Endothelial cell (in vitro differentiated cells): ENCODE measurements around the gene UBXN1. TPM values are rescaled to one million over a fixed set of nuclear protein-coding genes. Genes with fewer than 3 reads are reported as not detected.

Source experiments
- DNase-seq: peaks from one replicate; pipeline ENCODE4 v3.0.0; 2021; ENCODE audit warnings: low spot score
- H3K27ac Mint-ChIP-seq: one replicate; pipeline ENCODE4 v1.8.0; 2021; ENCODE audit warnings: mixed read lengths, inconsistent platforms; ENCODE audit not compliant: unreplicated experiment
- H3K27me3 Mint-ChIP-seq: one replicate; pipeline ENCODE4 v1.8.0; 2021; ENCODE audit warnings: mild to moderate bottlenecking, moderate library complexity, mixed read lengths, inconsistent platforms; ENCODE audit not compliant: unreplicated experiment
- H3K36me3 Mint-ChIP-seq: one replicate; pipeline ENCODE4 v1.8.0; 2021; ENCODE audit warnings: mild to moderate bottlenecking, low read depth, mixed read lengths, inconsistent platforms; ENCODE audit not compliant: unreplicated experiment
- H3K4me1 Mint-ChIP-seq: one replicate; pipeline ENCODE4 v1.8.0; 2021; ENCODE audit warnings: mild to moderate bottlenecking, mixed read lengths, inconsistent platforms; ENCODE audit not compliant: unreplicated experiment
- H3K4me3 Mint-ChIP-seq: one replicate; pipeline ENCODE4 v1.8.0; 2021; ENCODE audit warnings: mild to moderate bottlenecking, mixed read lengths, inconsistent platforms; ENCODE audit not compliant: unreplicated experiment
- H3K9me3 Mint-ChIP-seq: one replicate; pipeline ENCODE4 v1.8.0; 2021; ENCODE audit warnings: mixed read lengths, inconsistent platforms; ENCODE audit not compliant: unreplicated experiment
- CTCF ChIP-seq: fragments of 200-600 bp; sonication (generic); IDR thresholded peaks from one replicate; pipeline ENCODE4 v1.5.0; 2021; ENCODE audit warnings: antibody characterized with exemption; ENCODE audit not compliant: unreplicated experiment
- total RNA-seq: library from RNA; stranded (reverse); fragmentation: NEBNext Ultra II Directional; extraction: Animal tissue kit (Norgen Biotek cat#: 25700); gene quantifications from one replicate; pipeline ENCODE4 v1.2.1, GENCODE V29; 2021; ENCODE audit not compliant: unreplicated experiment

UBXN1 gene
- total RNA-seq, 1 donor from 2014 or later, result 137 TPM

DNA sequence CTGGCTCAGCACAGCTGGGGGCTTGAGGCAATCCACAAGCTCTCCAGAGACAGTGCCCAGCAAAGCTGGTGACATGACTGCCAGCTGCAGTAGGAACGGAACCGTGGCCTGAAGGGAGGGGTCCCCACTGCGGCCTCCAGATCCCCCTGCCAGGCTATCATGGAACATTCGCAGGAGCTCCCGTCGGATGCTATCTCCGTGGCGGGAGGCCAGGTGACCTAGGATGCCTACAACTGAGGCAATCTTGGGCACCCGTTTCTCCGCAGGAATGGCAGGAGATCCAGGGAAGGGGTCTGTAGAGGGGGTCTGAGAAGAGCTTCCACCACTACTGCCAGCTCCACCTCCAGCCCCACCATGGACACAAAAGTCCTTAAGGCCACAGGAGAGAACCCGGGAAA is 29.9 kb downstream of the UBXN1 start:
- Mint-ChIP-seq H3K27me3 (peaks cover 14% of the 10 kb centered on the region), H3K4me1 (peaks cover 22% of the 10 kb centered on the region), H3K4me3 (no peak overlapping the region), H3K27ac (no peak overlapping the region), H3K36me3 (peaks cover 28% of the 10 kb centered on the region), H3K9me3 (no peaks in the 10 kb centered on the region)
- no peak for TF ChIP-seq CTCF
- no peak for DNase-seq

DNA sequence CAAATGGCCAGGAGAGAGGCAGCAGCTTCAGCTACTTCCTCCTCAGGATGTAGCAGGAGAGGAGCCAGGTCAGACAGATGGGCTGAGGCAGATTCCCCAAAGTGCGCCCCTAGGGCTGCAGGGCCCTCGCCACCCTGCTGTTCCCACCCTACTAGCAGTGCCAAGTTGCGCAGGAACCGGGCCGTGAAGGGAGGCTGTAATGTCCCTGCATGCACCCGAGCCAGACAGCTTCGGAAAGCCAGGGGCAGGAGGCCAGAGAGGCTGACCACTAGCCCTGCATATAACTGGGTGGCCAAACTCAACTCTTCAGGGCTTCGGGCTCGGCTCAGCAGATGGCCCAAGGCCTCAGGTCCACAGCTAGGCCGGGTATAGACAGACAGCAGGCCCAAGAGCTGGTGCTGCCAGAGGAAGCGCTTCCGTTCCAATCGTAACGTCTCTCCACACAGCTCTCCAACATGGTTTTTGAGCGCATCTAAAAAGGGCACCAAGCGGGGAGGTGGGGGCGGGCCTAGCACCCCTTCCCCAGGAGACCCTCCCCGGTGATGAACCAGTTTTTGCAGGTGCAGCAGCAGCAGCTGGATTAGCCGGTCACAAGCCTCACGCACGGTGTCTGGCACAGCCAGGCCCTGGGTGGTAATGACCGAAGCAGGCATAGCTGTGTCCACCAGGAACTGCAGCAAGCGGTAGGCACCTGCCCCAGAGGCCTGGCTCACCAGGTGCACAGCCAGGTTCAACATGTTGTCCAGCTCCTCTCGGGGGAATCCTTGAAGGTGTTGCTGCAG is 30.5 kb downstream of the UBXN1 start:
- Mint-ChIP-seq H3K36me3 (peaks cover 28% of the 10 kb centered on the region), H3K4me3 (no peak overlapping the region), H3K27ac (no peak overlapping the region), H3K4me1 (peaks cover 22% of the 10 kb centered on the region), H3K9me3 (no peaks in the 10 kb centered on the region), H3K27me3 (peaks cover 14% of the 10 kb centered on the region)
- DNase-seq, result no peak
- no peak for TF ChIP-seq CTCF

DNA sequence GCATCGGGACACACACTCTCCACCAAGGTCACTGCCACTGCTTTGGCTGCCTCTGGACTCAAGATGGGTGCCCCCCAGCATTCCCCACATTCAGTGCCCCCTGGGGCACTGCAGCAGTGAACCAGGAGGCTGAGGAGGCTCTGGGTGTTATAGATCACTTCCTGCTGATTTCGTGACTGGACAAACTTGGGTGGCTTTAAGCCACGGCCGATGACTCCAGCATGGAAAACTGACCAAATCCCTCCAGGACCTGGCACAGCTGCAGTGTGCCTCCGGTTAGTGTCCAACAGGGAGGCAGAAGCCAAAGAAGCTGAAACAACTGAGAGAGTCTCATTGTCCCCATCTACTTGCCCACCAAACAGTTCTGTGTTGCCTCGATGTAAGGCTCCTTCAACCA is 31.3 kb downstream of the UBXN1 start:
- Mint-ChIP-seq H3K27ac (no peak overlapping the region), H3K4me3 (peak overlapping the region; percentile 42)
- no peak for TF ChIP-seq CTCF

GRCh38 chr11:62646825-62647608 is 31.9 kb downstream of the UBXN1 start:
- H3K27ac Mint-ChIP-seq, result peak overlapping the region; percentile 97
- H3K9me3 Mint-ChIP-seq, result no peaks in the 10 kb centered on the region
- peaks cover 14% of the 10 kb centered on the region for H3K27me3 Mint-ChIP-seq
- no peak for TF ChIP-seq CTCF
- H3K4me1 Mint-ChIP-seq, result peaks cover 15% of the 10 kb centered on the region
- peaks cover 34% of the 10 kb centered on the region for H3K36me3 Mint-ChIP-seq
- peak overlapping the region; percentile 99 for H3K4me3 Mint-ChIP-seq
- no peak for DNase-seq

More for the DNA sequence above, 31.3 kb downstream of the UBXN1 start:
- no peak for DNase-seq
- Mint-ChIP-seq H3K36me3 (peaks cover 33% of the 10 kb centered on the region), H3K9me3 (no peaks in the 10 kb centered on the region), H3K27me3 (peaks cover 14% of the 10 kb centered on the region), H3K4me1 (peaks cover 19% of the 10 kb centered on the region)
